Measurements from ENCODE around the gene AQR. TPM values are rescaled to one million over a fixed set of nuclear protein-coding genes. Genes with fewer than 3 reads are reported as not detected.

Gene AQR
- polyA plus RNA-seq, 1 of the 3 experiments (the other 2 are of a cell fraction), result 11.6 TPM

GRCh38 chr15:34808016-34808415 lies 161.5 kb downstream of the AQR start:
- H3K9me2 ChIP-seq, result no peaks in the 10 kb centered on the region
- CTCF ChIA-PET, result no interaction called here

More at GRCh38 chr15:34808016-34808415, 161.5 kb downstream of the AQR start:
- peaks cover 5 to 15% of the 10 kb centered on the region in 2 experiments for H3K4me1 ChIP-seq (ENCODE audit: control insufficient read depth in 1 of 2, insufficient read depth in 2 of 2, low read depth in 1 of 2, low read length in 1 of 2)
- no peaks in the 10 kb centered on the region for H3K27me3 ChIP-seq (ENCODE audit: insufficient read depth)
- TF ChIP-seq FOXJ3 (CRISPR knock-in tag; IDR thresholded peaks at IDR 0.05) (no peak), USF1 (IDR thresholded peaks at IDR 0.05; ENCODE audit: borderline replicate concordance, low read depth) (no peak), JUND (IDR thresholded peaks at IDR 0.05) (no peak), RXRA (IDR thresholded peaks at IDR 0.05; ENCODE audit: borderline replicate concordance, low read depth) (no peak), USF2 (IDR thresholded peaks at IDR 0.05; ENCODE audit: borderline replicate concordance, low read depth, low read length) (no peak), NRF1 (IDR thresholded peaks at IDR 0.05; ENCODE audit: low read depth, low read length) (no peak), TEAD4 (IDR thresholded peaks at IDR 0.05; ENCODE audit: borderline replicate concordance, insufficient read depth) (no peak), PBX3 (IDR thresholded peaks at IDR 0.05) (no peak), IRF3 (IDR thresholded peaks at IDR 0.05; ENCODE audit: low read depth, low read length) (no peak), FOSL2 (IDR thresholded peaks at IDR 0.05; ENCODE audit: borderline replicate concordance, low read depth) (no peak), EP300 (IDR thresholded peaks at IDR 0.05; ENCODE audit: borderline replicate concordance in 1 of 2, low read depth in 1 of 2, low read length in 1 of 2) (no peak), REST (IDR thresholded peaks at IDR 0.05; ENCODE audit: low read depth, low read length) (no peak), MEF2A (IDR thresholded peaks at IDR 0.05; ENCODE audit: borderline replicate concordance, low read depth) (no peak), CTCF (IDR thresholded peaks at IDR 0.05) (no peak)
- no peak overlapping the region for H2AFZ ChIP-seq (ENCODE audit: low read depth)
- no peak overlapping the region for H3K4me2 ChIP-seq
- WGBS (ENCODE audit: low lambda C conversion rate), result 95% methylated on average over 3 of the region's 3 CpGs
- no peak overlapping the region for H3K9ac ChIP-seq
- no peaks in the 10 kb centered on the region for H3K36me3 ChIP-seq (replicated peaks in 1 of 2; ENCODE audit: control insufficient read depth in 1 of 2, insufficient read depth in 2 of 2, low read length in 1 of 2)
- peaks cover 36% of the 10 kb centered on the region for H3F3A ChIP-seq (replicated peaks; ENCODE audit: insufficient read depth)
- H3K27ac ChIP-seq (ENCODE audit: low read depth in 2 of 2, low read length in 1 of 2), result no peak overlapping the region
- DNase-seq, result no peak
- POLR2A ChIA-PET, result no interaction called here
- H4K20me1 ChIP-seq (ENCODE audit: insufficient read depth), result no peaks in the 10 kb centered on the region
- H3K4me3 ChIP-seq (ENCODE audit: low read depth in 2 of 2, low read length in 1 of 2), result no peak overlapping the region
- 0 out of 2 replicates have a peak, but pooled peaks cover 3% of the 10 kb centered on the region for H3K9me3 ChIP-seq
- H3K79me2 ChIP-seq (ENCODE audit: insufficient read depth), result no peaks in the 10 kb centered on the region
